PC-3 (cell line): ENCODE data around the gene BRF1. TPM values are rescaled to one million over a fixed set of nuclear protein-coding genes. Genes with fewer than 3 reads are reported as not detected.

Experiments used
- ATAC-seq: fragments of 200-7000 bp; cut with Tn5 transposase; 2 replicates; pipeline ENCODE4 v1.9.1; 2020; ENCODE audit warnings: mild to moderate bottlenecking, moderate library complexity
- BruUV-seq: library from RNA; stranded (reverse); fragments of 400-500 nt; replicated peaks from 2 replicates; lab custom pipeline; 2021; lab: Mats Ljungman, UMichigan
- CTCF ChIA-PET: fragments of 300-600 bp; sonication (Branson Sonifier 250); formaldehyde crosslinking; loops from one replicate; lab custom pipeline; 2022; ENCODE audit warnings: antibody characterized with exemption; lab: Charles Lee
- POLR2A ChIA-PET: fragments of 300-600 bp; sonication (Branson Sonifier 250); formaldehyde crosslinking; loops from one replicate; lab custom pipeline; 2022; ENCODE audit warnings: antibody characterized with exemption; ENCODE audit not compliant: unreplicated experiment; lab: Charles Lee
- DNase-seq: peaks from one replicate; pipeline ENCODE4 v3.0.0-alpha.2; 2015
- H2AFZ ChIP-seq: fragments of 300-600 bp; sonication (generic); 2 replicates; pipeline ENCODE4 v1.6.0; 2016; ENCODE audit warnings: antibody characterized with exemption, low read length
- H3F3A ChIP-seq: fragments of 300-600 bp; sonication (generic); one replicate; pipeline ENCODE4 v1.6.0; 2017; ENCODE audit warnings: antibody characterized with exemption, low read length, control low read depth, mild to moderate bottlenecking; ENCODE audit not compliant: unreplicated experiment
- H3K27ac ChIP-seq: fragments of 300-600 bp; sonication (generic); 2 replicates; pipeline ENCODE4 v1.5.1; 2016; ENCODE audit warnings: mild to moderate bottlenecking, low read length
- H3K27me3 ChIP-seq: fragments of 300-600 bp; sonication (generic); 2 replicates; pipeline ENCODE4 v1.6.1; 2016; ENCODE audit warnings: low read length, mixed read lengths
- H3K36me3 ChIP-seq: fragments of 300-600 bp; sonication (generic); 2 replicates; pipeline ENCODE4 v1.6.1; 2016; ENCODE audit warnings: low read depth, mixed run types, low read length, mixed read lengths
- H3K4me1 ChIP-seq: fragments of 300-600 bp; sonication (generic); 2 replicates; pipeline ENCODE4 v1.5.1; 2016; ENCODE audit warnings: low read length; ENCODE audit not compliant: insufficient read depth
- H3K4me2 ChIP-seq: fragments of 300-600 bp; sonication (generic); 2 replicates; pipeline ENCODE4 v1.6.0; 2016; ENCODE audit warnings: low read length
- H3K4me3 ChIP-seq: fragments of 300-600 bp; sonication (generic); 2 replicates; pipeline ENCODE4 v1.5.1; 2016; ENCODE audit warnings: mild to moderate bottlenecking, low read length, mixed read lengths
- H3K79me2 ChIP-seq: fragments of 300-600 bp; sonication (generic); 2 replicates; pipeline ENCODE4 v1.6.1; 2017; ENCODE audit warnings: low read length, mixed read lengths
- H3K9ac ChIP-seq: fragments of 300-600 bp; sonication (generic); 2 replicates; pipeline ENCODE4 v1.6.0; 2016; ENCODE audit warnings: mild to moderate bottlenecking, low read length
- H3K9me2 ChIP-seq: fragments of 300-600 bp; sonication (generic); replicated peaks from 2 replicates; pipeline ENCODE4 v1.6.1; 2016; ENCODE audit warnings: mixed run types, low read length, mixed read lengths
- H3K9me3 ChIP-seq: fragments of 300-600 bp; sonication (generic); 2 replicates; pipeline ENCODE4 v1.6.1; 2016; ENCODE audit warnings: low read length, mixed read lengths
- H4K20me1 ChIP-seq: fragments of 300-600 bp; sonication (generic); 2 replicates; pipeline ENCODE4 v1.6.1; 2016; ENCODE audit warnings: low read length, mixed read lengths
- EZH2 ChIP-seq: fragments of 300-600 bp; sonication (generic); IDR thresholded peaks from one replicate; pipeline ENCODE4 v1.6.1; 2017; ENCODE audit warnings: antibody characterized with exemption, mild to moderate bottlenecking, low read length; ENCODE audit not compliant: unreplicated experiment
- EZH2phosphoT487 ChIP-seq: fragments of 300-600 bp; sonication (generic); IDR thresholded peaks from 2 replicates; pipeline ENCODE4 v1.6.1; 2018; ENCODE audit warnings: mild to moderate bottlenecking, antibody characterized with exemption, low read length, borderline replicate concordance
- intact Hi-C: fragments of 100-400 bp; cut with micrococcal nuclease; formaldehyde crosslinking; loops from 2 replicates; pipeline ENCODE4 v1.9.0; 2023
- total RNA-seq: library from RNA; depleted of rRNA; stranded (reverse); fragments of >200 nt; gene quantifications from 2 replicates; pipeline ENCODE4 v1.2.3, GENCODE V29; 2014
- TF ChIP-seq, protein P1 (sequence below): fragments of 300-600 bp; sonication (generic); conservative IDR thresholded peaks from 2 replicates; pipeline ENCODE4 v1.5.1; 2017; ENCODE audit warnings: antibody characterized with exemption, low read depth, mild to moderate bottlenecking, low read length

Gene BRF1
- total RNA-seq, 1 experiment from 2014 or later: 55.8 TPM

DNA sequence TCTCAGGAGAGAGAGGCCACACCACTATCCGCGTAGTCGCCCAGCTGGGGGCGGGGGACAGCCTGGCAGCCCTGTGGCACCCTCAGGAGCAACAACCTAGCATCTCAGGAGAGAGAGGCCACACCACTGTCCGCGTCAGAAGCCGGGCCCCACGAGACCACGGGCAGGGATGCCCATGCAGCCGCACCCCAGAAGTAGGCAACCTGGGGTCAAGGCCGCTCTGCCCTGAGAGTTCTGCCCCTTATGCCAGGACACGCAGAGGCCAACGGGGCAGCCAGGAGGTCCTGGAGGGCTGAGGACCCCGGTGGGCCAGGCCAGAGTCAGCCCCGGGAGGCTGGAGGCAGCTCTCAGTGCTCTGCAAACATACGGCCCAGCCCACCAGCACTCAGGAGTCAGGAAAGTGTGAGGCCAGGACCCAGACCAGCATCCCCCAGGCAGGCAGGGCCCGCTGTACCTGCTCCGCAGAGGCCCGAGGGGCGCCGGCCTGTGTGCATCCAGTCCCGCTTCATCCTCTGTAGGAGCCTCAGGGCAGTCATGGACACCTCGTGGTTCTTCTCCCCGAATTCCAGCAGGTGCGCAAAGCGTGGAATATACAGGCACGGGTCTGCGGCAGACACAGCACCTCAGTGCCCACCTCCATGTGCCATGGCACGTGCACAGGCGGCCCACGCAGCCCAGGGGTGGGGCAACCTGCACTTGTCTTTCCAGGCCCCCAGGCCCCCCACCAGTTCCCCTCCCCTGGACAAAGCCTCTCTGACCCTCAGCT is 59.8 kb downstream of the BRF1 start:
- ATAC-seq: no peak
- H3K36me3 ChIP-seq: no peaks in the 10 kb centered on the region; the same call in 1 of the 2 replicates
- ChIA-PET POLR2A (no interaction called here), CTCF (no interaction called here)
- H3K4me3 ChIP-seq: no peak overlapping the region
- H3K9me2 ChIP-seq: no peaks in the 10 kb centered on the region
- DNase-seq: no peak
- H3K4me2 ChIP-seq: no peak overlapping the region
- H3K4me1 ChIP-seq: peaks cover 3% of the 10 kb centered on the region; the same call in 1 of the 2 replicates
- no peak overlapping the region for H3K9ac ChIP-seq
- no peaks in the 10 kb centered on the region for H3K27me3 ChIP-seq
- H3K79me2 ChIP-seq: peaks cover 42% of the 10 kb centered on the region
- H2AFZ ChIP-seq: no peak overlapping the region
- intact Hi-C loops: no loop called here
- TF ChIP-seq, protein P1, sequence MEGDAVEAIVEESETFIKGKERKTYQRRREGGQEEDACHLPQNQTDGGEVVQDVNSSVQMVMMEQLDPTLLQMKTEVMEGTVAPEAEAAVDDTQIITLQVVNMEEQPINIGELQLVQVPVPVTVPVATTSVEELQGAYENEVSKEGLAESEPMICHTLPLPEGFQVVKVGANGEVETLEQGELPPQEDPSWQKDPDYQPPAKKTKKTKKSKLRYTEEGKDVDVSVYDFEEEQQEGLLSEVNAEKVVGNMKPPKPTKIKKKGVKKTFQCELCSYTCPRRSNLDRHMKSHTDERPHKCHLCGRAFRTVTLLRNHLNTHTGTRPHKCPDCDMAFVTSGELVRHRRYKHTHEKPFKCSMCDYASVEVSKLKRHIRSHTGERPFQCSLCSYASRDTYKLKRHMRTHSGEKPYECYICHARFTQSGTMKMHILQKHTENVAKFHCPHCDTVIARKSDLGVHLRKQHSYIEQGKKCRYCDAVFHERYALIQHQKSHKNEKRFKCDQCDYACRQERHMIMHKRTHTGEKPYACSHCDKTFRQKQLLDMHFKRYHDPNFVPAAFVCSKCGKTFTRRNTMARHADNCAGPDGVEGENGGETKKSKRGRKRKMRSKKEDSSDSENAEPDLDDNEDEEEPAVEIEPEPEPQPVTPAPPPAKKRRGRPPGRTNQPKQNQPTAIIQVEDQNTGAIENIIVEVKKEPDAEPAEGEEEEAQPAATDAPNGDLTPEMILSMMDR: no peak
- TF ChIP-seq EZH2: no peak
- no peak for TF ChIP-seq EZH2phosphoT487
- BruUV-seq: no TSS peak
- H3K9me3 ChIP-seq: no peaks in the 10 kb centered on the region
- H4K20me1 ChIP-seq: no peaks in the 10 kb centered on the region
- no peak overlapping the region for H3K27ac ChIP-seq
- H3F3A ChIP-seq: no peaks in the 10 kb centered on the region

DNA sequence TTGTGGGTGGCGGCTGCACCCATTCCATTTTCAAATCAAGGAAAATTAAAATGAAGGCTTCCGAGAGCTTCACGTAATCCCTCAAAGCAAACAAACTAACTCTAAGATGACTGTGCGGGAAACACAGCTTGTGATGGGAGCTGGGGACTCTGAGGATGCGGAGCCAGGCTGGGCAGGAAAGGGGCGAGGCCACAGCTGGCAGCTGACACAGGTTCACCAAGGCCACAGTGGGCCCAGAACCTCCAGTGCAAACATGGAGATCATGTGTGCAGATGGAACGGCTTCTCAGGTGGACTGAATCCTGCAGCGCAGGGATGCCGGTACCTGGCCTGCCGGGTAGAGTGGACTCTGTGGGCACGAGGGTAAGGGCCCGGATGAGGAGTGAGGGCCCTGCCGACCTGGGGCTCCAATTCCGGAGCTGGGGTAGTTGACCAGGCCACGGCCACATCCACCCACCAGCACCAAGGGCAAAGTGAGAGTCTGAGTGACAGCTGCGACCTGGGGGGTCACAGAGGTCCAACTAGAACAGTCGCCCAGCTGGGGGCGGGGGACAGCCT is 71.6 kb downstream of the BRF1 start:
- POLR2A ChIA-PET: no interaction called here

More for the DNA sequence above, 71.6 kb downstream of the BRF1 start:
- no peak for TF ChIP-seq EZH2
- TF ChIP-seq, protein P1: no peak
- no peak for TF ChIP-seq EZH2phosphoT487
- Histone ChIP-seq H3K36me3 (no peaks in the 10 kb centered on the region), H3K9me2 (no peaks in the 10 kb centered on the region), H3K9ac (no peak overlapping the region), H3F3A (no peaks in the 10 kb centered on the region), H2AFZ (no peak overlapping the region), H3K4me3 (no peak overlapping the region), H3K79me2 (no peaks in the 10 kb centered on the region), H3K9me3 (no peaks in the 10 kb centered on the region), H3K27ac (no peak overlapping the region), H3K27me3 (no peaks in the 10 kb centered on the region), H3K4me2 (no peak overlapping the region), H3K4me1 (peaks cover 3% of the 10 kb centered on the region; the same call in 1 of the 2 replicates), H4K20me1 (no peaks in the 10 kb centered on the region)
- CTCF ChIA-PET: no interaction called here
- DNase-seq: no peak
- intact Hi-C loops: no loop called here
- no TSS peak for BruUV-seq
- no peak for ATAC-seq
